GM15510 (cell line): ENCODE measurements around the gene ODR4.

Experiments
- POLR2A ChIP-seq: IDR thresholded peaks from 3 replicates; pipeline ENCODE4 v1.6.1; 2011; ENCODE audit warnings: borderline replicate concordance; ENCODE audit not compliant: insufficient read length; ENCODE audit errors: extremely low read depth

Gene ODR4

DNA sequence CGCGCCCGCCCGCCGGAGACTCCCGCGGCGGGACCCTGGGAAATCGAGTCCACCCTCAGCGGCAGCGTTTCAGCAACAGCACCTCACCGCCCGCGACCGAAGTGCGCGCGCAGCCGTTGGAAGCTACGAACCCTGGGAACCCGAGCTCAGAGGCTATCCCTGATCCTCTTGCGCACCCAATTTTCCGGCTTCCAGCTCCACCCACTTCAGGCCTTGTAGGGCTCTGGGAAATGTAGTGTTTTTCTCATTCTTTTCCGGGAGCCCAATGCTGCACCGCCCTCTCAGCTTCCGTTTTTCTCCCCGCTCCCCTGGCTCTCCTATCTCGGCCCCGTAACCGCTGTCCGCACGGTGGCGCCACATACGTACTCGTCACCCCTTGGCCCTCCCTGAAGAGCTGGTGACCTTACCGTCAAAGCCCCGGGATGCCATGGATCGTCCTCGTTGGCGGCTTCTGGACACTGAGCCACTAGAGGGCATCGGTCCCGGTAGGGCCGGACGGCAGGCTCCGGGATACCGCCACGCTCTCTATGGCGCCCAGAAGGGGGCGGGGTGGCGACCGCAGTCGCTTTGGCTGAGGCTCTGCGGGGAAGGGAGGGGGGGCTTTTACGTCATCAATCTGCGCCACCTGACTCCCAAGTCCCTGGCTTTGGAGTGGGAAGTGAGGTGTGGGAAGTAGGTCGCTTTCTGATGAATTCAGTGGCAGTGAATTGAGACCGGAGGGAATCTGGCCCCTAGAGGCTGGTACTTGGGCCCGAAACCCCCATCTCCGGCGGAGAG, at the start of gene ODR4, which contains the start of gene TPR:
Gene ODR4, plus strand, starts transcription at position 687 of the 777 bp plus-strand sequence. CDS start 3,948 bp downstream, outside the sequence.
Gene TPR, minus strand, starts transcription at position 102 of the 777 bp plus-strand sequence. CDS start 225 bp downstream, outside the sequence.
- peak; percentile 81 for TF ChIP-seq POLR2A

DNA sequence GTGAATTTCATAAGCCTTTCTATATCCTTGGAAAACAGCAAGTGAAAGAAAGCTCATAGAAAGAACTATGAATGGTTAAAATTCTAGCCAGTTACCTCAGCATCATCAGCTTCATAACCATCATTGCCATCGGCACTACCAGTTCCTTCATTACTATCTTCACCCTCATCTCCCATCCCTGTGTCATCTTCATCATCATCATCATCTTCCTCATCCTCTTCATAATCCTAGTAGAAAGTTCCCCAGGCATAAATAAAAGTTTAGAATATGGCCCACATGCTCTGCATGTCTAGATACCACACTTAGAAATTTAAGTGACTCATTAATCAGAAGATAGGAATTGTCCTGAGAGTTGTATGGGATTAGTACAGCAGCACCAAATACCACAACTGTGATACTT, 49.6 kb upstream of the ODR4 start:
- TF ChIP-seq POLR2A = no peak

DNA sequence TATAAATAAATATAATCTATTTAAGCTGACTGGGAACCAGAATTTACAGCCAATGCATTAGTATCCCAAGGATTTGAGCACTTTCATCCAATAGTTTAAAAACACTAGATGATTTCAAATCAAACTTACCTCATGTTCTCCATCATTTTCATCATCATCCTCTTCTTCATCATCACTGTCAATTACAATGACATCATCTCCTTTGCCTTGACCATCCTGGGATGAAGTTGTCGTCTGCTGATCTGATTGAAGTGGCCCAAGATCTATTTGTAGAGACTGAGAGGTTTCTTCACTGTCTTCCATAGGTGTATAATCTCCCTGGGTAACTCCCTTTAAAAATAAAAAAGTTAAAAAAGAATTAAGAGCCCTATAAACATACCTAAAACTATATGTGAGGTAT, 48.3 kb upstream of the ODR4 start:
- TF ChIP-seq POLR2A = no peak

DNA sequence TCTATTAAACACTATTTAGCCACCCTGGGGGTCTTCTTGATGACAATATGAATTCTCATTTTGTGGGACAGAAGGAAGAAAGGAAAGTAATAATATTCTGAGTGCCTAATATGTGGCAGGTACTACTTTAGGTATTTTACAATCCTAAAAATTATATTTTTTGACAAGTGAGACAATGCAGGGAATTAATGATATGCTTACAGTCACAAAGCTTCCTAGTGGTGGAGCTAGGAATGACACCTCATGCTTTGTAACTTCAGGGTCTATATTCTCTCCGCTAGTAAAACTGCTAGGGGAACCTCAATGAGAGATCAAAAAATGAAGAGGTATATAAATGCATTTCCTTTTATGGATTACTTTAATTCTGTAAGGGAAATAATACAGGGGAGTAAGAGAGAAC, 44.9 kb upstream of the ODR4 start:
- no peak for TF ChIP-seq POLR2A

DNA sequence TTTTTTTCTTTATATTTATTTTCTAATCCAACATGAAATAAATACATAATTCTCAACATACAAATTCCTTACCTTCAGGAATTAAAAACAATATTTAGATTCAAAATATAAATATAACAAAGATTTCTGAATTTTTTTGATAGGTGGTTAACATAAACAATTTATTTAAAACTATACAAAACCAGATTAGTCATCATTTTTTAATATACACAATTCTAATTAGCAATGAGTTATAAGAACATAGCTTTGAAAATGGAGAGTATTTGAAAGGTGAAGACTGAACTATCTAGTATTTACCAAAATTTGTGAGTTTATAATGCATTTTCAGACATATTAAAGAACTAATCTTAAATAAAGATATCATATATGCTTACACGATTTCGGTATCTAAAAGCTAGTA, 38.1 kb upstream of the ODR4 start:
- no peak for TF ChIP-seq POLR2A

DNA sequence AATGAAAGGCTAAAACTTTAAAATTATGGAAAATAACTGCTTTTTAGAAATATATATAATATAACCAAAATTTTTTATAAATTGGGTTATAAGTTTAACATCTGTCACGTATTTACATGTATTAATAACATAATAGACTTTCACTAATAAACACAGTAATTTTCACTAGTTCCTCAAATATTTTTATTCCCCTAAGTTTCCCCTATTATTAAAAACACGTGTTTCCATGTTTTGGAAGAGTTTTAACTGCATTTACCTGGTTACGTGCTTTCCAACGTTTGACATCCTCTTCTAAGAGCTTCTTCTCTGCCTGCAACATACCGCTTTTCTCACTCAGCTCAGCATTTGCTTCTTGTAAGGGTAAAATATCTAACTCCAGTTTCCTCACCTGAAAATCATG, 34.9 kb upstream of the ODR4 start:
- TF ChIP-seq POLR2A = no peak

DNA sequence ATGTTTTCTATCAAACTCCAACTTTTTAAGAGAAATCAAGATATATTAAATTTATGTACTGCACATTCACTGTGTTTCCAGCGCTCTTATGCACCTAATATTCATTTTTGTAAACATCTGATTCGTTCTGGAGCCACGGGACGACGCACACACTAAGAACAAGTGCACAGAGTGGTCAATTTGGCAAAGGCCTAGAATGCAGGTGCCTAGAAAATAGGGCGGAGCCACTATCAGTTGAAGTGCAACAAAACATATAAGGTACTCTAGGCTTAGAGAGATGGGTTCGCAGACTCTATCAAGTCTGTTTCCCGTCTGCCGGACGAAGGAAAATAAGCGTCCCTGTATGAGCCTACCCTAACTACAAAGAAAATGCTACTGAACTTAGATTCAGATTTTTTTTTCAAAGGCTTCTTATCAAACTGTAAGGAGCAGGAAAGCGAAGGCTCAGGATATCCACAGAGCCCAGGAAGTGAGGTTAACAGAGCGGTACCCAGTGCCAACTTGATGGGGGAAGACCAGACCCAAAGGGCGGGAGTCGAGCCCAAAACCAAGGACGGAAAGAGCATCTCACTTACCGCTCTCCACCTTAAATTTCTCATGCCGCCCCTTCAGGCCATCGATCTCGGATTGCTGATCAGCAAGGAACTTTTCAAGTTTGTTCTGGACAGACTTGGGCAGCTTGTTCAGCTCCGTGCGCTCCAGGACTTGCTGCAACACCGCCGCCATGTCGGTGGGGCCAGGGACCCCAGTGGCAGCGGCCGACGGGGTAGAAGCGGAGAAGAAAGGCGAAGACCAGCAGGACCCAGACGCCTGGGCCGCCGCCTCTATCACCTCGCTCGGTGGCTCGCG, 1.1 kb upstream of the ODR4 start:
- no peak for TF ChIP-seq POLR2A

DNA sequence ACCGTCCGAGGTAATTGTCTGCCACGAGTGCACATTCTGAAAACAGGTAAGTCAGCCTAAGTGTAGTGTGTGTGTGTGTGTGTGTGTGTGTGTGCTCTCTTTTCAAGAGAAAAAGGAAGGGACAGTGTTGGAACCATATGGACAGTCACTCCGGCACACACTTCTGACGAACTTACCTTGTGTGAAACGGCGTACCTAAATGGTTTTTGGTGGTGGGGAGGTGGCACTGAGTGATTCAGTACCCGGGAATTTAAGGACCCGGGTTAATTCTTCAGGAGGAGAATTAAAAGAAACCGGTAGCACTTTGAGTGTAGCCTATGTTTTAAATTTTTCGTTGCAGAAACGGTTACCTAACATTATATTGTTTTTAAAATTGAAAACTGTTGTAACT, 286 bp downstream of the ODR4 start:
- TF ChIP-seq POLR2A = no peak

DNA sequence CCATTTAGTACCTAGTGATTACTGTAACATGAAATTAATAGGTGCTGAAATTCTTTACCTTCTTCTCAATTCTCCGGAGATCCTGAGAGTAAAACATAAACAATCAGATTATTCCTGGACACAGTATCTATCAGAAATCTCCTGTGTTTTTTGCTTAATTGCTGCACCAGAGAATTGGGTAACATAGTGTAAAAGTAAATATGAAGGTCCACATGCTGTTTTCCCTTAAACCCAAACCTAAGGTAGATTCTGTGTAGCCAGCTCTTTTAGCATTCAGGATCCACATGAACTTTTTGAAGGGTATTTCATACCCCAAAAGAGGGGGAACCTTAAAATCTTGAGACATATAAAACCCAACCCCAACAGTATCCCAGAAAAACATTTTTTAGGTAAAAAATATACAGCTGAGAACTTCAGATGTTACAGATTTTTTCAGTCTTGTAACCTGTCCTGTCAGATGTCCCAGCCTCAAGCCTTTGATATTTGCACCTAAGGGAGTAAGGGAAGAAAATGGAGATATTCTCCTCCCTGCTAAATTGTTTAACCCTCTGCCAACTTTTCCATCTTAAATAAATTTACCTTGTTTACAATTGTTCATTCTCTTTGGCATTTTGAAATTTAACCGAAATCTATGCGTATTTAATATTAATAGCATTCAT, 11.2 kb downstream of the ODR4 start:
- TF ChIP-seq POLR2A = no peak

DNA sequence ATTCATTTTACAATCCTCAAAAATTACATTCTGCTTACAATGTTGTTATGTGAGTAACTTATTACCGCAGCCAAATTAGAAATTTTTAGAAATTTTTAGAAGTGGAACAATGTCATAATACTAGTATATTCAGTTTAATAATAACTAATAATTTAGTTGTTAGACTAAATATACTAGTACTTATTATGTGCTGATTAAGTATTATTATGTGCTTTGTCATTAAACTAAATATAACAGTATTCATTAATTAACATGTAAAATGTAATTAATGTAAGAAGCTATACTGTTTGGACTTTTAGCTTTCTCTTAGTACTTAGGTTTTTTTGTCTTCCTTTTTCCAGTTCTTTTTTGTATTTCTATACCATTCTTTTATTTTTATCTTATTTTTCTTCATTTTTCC, 15.3 kb downstream of the ODR4 start:
- TF ChIP-seq POLR2A = no peak

DNA sequence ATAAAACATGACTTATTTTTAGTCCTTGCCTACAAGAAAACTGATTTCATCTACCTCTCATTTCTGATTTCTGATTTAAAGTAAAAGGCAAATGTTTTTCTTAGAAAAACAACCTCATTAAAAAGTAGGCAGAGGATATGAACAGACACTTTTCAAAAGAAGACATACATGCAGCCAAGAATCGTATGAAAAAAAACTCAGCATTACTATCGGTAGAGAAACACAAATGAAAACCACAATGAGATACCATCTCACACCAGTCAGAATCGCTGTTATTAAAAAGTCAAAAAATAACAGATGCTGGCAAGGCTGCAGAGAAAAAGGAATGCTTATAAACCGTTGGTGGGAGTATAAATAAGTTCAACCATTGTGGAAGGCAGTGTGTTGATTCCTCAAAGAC, 16.2 kb downstream of the ODR4 start:
- no peak for TF ChIP-seq POLR2A

DNA sequence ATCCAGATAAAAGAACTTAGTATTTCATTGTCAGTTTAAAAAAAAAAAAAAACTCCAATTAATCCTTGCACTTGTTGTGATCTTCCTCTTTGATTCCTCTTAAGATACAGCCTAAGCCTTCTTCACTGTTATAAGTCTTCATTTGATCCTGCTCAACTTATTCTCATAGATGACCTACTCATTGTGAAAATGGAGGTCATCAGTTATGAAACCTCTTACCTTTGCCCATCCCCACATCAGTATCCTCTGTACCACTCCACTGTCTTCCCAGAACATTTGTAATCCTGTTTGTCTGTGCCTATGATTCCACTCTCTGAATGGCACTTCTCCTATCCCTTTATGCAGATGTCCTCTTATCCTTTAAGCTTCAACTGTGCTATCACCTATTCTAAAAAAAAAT, 28.0 kb downstream of the ODR4 start:
- no peak for TF ChIP-seq POLR2A

DNA sequence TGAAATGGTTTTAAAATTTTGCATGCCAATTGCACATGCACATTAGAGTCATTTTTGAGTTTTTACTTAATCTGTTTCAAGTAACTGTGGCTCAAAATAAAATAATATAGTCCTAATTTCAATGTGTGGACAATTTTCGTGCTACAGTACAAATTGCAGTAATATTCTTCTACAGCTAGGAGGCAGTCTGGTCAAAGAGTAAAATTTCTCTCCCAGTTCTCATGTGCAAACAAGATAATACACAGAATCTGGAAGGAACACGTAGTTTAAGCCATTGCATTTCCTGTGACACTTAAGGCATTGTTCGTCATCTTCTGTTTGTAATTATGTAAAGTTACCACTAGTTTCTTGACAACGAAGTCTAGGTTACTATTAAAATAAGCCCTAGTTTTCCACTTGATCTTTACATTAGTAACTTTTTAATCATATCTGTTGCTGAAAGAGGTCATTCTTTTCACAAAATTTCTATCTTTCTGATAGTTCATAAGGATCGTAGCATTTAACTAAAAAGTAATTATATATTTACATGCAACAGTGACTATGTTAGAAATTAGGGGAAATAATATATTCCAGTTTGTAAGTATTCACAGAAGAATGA, 28.9 kb downstream of the ODR4 start:
- TF ChIP-seq POLR2A = no peak

DNA sequence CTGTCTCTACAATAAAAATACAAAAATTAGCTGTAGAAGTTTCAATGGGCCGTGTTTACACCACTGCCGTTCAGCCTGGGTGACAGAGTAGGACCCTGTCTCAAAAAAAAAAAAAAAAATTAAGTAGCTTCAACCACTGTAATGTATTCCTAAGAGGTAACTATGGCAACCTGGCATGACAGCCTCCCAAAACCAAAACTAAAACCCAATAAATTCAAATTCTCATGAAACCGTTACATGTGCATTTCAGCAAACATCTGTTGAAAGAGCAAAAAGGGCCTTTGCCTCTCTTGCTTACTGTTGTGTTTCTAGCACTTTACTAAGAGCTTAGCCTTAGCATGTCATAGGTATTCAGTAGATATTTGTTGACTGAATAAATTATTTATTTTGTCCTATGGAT, 33.5 kb downstream of the ODR4 start:
- TF ChIP-seq POLR2A = no peak

DNA sequence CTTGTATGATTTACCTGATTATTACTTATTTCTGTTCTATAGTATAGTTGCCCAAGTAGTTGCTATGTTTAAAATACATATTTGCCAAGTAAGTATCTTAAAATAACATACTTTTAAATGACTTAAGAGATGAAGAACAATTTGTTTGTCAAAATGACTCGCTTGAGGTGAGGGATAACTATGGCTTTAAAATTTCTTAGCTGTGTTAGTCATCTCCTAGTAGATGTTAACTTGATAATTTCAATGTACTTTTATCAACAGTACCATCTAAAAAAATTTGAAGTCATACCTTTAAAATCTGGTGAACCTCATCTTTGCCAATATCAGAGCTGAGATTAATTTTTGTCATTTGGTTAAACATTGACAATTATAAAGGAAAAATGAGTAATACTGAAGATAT, 37.7 kb downstream of the ODR4 start:
- TF ChIP-seq POLR2A = no peak
